Measurements from ENCODE around the gene RPTOR.

DNA sequence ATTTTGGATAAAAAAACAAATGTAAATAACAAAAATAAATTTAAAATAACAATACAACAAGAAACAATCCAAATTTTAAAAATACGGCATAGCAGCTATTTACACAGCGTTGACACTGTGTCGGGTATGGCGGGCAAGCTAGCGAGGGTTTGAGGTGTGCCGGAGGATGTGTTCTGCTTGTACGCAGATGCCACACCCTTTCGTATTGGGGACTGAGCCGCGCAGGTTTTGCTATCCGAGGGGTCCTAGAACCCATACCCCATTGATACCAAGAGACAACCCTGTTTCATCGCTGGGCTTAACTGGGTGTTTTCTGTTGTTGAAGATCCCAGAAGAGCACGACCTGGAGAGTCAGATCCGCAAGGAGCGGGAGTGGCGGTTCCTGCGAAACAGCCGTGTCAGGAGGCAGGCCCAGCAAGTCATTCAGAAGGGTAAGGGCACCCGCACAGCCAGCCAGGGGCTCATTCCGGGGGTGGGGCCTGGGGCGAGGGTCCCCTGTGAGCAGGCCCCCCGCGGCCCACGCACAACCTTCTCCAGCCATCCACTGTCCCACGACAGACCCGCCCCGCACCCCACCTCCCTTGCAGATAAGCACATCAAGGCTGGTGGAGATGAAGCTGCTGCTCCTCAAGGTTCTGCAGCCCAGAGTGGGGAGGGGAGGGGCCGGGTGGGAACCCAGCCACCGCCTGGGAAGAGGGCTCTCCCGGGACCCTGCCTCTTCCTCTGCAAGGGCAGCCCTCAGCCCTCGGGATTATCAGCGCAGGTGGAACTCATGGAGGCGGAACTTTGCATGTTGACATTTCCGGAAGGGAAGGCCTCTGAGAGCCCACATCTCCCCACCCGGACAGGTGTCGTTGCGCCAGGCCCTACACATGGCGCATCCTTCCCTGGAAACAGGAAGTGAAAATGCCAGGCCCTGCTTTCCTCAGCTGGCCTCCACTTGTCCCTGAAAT is 395.8 kb downstream of the RPTOR start:
- TF ChIP-seq, protein P1, sequence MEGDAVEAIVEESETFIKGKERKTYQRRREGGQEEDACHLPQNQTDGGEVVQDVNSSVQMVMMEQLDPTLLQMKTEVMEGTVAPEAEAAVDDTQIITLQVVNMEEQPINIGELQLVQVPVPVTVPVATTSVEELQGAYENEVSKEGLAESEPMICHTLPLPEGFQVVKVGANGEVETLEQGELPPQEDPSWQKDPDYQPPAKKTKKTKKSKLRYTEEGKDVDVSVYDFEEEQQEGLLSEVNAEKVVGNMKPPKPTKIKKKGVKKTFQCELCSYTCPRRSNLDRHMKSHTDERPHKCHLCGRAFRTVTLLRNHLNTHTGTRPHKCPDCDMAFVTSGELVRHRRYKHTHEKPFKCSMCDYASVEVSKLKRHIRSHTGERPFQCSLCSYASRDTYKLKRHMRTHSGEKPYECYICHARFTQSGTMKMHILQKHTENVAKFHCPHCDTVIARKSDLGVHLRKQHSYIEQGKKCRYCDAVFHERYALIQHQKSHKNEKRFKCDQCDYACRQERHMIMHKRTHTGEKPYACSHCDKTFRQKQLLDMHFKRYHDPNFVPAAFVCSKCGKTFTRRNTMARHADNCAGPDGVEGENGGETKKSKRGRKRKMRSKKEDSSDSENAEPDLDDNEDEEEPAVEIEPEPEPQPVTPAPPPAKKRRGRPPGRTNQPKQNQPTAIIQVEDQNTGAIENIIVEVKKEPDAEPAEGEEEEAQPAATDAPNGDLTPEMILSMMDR (conservative IDR thresholded peaks at IDR 0.05 in 1 of 2, IDR thresholded peaks at IDR 0.05 in 1 of 2; ENCODE audit: low read depth in 1 of 2, low read length in 2 of 2): no peak
- TF ChIP-seq EZH2 (IDR thresholded peaks at IDR 0.05; ENCODE audit: low read length, missing control alignments): no peak
